ENCODE data around the gene KCNC1.

Gene KCNC1

DNA sequence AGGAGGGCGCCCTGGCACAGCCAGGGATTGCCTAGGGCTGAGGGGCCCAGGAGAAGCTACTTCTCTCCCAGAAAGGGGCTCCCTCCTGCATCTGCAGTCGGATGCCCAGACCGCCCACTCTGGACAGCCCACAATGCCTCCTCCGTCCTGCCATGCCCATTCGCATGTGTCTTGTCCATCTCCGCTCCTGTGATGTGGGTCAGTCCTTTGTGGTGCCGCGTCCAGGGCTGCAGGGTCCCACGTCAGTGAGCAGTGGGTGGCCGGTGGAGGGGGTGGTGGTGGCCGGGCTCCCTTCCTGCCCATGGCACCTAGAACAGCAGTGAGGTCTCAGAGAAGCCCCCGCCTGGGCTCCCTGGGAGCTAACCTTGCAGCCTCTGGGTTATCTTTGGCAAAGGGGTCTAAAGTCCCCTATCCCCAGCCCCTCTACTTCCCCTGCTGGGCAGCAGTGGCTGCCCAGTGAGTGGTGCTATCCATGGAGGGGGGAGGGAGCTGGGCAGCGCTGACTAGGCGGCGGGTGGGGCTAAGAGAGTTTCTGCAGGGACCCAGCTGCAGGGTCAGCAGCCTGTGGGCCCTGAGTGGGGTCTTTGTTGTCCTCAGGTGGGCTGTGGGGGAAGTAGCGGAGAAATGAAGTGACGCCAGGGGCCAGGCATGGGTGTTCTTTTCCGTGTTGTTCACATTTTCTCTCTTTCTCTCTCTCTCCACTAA lies 41.1 kb downstream of the KCNC1 start:
- no peak for DNase-seq

DNA sequence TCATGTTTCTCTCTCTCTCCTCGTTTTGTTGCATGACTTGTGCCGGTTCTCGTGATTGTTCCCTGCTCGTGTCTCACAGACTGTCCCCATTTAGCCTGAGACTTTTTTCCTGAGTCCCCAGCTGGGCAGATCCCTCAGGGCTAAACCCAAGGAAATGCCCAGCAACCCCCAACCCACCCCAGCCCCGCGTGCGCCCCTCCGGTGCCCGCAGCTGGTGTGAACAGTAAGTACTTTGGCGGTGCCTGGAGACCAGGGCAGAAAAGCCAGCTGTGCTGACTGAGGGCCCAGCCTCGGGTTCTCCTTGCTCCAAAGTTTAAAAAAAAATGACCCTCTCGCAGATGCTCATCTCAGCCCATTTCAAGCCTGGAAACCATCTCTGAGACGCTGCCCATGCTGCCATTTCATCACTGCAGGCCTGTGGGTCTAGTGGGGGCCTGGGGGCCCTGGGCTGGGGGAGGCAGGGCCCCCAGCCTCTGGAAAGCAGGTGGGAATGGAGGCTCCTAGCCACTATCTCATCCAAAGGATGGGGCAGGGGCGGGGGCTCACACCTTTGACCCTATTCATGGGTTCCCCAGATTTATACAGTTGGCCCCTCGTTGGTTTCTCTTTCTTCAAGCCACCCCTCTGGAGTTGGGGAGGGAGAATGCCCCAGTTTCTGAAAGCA lies 41.8 kb downstream of the KCNC1 start:
- DNase-seq: no peak

DNA sequence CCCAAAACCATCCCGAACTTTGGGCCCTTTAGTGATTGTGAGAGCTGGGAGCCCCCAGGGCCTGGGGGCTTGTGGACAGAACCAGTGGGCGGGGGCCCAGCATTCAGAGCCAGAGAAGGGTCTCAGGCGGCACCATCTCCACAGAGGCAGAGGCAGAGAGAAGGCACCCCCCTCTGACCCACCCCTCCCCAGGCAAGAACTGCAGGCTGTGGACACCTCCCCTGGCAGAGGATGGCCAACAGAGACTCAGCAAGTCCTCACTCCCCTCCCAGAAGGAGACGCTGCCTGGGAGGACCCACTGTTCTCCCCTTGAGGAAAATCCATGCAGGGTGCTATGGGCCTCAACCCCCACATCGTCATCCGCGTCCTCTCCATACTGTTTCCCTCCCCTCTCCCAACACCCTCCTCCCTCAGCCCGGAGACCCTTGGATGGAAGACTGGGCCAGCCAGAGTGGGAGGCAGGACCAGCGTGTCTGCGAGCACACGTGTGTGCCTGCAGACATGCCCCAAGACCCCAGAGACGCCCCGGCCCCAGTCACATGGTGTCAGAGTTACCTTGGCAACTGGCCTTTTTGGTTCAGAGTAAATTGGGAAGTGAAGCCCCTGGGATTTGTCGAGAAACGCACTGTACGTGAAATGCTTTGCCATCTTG lies 42.6 kb downstream of the KCNC1 start:
- no peak for DNase-seq

DNA sequence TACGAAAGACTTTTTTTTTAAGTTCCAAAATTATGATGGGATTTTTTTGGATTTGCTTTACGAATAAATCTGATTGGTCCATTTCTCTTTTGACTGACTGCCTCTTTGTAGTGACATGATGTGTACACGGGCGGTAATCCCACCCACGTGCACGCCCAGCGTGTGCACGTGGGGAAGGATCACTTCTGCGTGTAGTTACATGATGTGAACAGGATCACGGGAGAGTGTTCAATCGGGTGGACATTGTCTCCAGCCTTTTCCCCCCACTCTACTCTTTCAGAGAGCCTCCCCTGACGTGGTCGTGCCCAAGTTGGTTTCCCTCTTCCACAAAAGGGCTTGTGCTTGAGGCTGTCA lies 43.1 kb downstream of the KCNC1 start:
- no peak for DNase-seq

DNA sequence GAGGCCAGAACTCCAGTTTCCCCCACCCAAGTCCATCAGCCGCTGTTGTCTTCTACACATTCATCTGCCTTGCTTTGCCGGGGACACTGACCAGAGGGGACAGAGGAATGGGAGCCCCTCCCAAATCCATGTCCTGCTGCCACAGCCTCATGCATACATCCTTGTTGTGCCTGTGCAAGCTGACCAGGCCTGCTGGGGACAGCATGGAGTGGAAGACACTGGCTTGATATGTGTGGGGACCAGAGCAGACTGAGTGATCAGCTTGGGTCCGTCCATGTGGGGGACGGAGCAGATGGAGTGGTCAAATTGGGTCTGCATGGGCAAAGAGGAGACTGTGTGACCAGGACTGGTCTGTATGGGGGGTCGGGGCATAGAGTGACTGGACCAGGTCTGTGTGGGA lies 43.8 kb downstream of the KCNC1 start:
- DNase-seq: no peak

DNA sequence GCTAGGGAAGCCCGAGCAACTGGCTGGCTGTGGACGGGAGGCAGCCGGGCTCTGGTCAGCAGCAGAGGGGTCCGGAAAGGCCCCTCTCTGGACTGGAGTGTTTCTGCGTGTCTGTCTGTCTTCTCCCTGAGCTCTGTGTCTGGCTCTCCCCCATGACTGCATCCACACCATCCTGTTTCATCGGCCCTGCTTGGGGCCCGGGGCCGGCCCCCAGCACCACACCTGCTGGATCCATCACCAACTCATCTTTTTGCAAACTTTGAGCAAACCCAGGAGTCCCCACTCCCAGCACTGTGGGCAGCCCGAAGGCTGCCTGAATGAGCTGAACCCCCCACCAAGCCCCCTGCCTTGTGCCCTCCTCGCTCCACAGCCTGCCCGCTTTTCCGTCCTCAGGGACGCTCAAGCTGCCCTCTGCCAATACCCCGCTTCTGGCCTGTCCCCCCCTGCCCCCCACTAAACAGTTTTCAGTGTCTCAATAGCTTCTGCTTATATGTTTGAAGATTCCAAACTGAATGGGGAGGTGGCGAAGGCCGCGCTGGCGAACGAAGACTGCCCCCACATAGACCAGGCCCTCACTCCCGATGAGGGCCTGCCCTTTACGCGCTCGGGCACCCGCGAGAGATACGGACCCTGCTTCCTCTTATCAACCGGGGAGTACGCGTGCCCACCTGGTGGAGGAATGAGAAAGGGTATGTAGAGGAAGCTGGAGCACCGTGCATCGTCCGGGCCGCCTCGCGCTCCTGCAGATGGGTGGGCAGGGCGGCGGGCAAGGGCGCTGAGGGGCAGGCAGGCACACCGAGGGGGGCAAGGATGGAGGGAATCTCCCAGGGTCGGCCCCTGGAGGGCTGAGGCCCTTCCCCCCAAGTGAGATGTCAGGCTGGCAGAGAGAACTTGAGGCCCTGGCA lies 44.6 kb downstream of the KCNC1 start:
- no peak for DNase-seq

DNA sequence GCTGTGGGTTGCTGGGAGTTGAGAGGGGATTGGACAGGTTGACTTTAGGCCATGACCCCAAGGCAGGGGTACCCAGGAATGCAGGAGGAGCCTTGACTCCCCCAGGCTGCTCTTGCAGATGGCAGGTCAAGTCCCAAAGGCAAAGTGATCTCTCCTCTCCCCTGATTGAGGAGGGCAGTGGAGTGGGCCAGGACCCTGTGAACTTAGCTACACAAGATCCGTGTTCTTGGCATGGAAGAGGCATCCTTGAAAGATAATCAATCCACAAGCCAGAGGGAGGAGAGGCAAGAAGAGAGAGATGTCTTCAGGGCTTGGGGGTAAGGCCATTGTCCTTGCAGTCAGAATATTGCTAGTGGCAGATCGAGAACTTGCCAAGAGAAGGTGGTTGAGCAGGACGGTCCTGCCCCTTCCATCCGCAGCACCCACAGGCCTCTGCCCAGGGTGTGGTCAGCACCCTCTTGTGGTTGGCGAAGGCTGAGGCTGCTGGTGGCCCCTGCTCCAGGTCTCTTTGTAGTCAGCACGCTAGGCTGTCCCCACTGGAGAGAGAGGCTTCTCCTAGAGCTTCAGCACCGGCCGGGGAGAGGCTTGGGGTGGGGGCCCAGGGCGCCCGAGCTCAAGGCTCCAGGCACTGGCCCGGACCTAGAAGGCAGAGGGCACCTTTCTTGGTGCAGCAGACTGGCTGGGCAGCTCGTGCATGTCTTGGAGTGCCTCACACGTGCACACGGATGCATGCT lies 45.4 kb downstream of the KCNC1 start:
- no peak for DNase-seq

DNA sequence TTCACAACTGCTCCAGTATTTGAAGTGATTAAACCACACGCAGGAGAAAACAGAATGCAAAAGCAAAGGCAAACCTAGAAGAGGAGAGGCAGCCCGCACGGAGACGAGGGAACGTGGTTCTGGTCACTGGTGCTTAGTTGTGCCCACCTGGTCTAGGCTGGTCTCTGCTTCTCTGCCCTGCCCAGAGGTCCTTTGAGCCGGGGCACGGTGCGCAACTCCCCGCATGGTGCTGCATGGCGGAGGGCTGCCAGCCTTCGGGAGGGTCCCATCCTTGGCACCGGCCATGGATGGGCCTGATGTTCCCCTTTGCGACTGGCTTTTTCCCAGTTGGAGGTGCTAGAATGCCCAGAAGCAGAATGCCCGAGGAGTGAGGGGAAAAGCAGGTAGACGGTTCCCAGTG lies 46.1 kb downstream of the KCNC1 start:
- DNase-seq: no peak

DNA sequence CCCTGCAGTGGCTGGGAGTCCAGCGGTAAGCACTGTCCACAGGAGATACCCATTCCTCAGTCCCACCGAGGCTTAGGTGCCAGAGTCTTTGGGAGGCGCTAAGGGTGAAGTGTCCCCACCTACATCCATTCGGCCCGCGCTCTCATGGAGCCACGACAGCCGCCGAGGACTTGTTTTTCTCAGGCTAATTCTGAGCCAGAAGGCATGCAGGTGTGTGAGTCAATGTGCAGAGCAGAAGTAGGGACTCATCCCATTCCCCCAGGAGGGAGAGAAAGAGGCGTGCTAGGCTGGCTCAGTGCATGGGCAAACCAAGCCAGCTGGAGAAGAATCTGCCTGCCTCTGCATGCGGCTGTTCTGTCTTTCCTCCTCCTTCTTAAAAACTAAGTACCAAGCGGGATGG lies 46.6 kb downstream of the KCNC1 start:
- DNase-seq: no peak

DNA sequence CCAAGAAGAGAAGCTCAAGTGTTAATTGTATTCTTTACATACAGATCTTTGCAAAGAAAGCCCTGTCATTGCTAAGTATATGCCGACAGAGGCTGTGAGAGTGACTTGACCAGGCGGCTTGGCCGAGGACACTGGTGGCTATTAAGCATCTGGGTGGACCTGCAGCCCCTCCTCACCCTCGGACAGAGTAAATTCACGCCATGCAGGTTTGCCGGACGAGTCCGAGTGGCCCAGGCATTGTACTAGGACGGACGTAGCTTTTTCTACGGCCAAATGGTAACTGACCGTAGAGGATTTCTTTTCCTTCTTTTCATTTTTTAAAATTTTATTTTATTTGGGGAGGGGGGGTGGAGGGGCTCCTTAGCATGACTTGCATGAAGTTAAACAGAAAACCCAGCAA lies 47.0 kb downstream of the KCNC1 start:
- no peak for DNase-seq

DNA sequence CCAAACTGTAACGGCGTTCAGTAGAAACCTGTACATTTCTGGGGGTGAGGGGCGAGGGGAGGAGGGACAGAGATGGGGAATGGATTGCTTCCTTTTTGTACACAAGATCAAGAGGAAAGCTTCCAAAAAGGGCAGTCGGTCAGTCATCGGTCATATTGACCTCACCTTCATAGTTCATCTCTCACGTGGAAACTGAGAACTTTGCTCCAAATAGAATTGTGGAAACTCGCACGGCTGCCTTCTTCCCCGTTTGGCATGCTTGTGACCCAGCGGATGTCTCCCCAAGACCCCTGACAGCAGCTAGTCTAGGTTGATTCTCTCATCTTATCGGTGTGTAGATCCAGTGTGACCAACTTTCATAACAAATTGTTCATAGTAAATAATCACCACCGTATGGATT lies 47.6 kb downstream of the KCNC1 start:
- DNase-seq: no peak

DNA sequence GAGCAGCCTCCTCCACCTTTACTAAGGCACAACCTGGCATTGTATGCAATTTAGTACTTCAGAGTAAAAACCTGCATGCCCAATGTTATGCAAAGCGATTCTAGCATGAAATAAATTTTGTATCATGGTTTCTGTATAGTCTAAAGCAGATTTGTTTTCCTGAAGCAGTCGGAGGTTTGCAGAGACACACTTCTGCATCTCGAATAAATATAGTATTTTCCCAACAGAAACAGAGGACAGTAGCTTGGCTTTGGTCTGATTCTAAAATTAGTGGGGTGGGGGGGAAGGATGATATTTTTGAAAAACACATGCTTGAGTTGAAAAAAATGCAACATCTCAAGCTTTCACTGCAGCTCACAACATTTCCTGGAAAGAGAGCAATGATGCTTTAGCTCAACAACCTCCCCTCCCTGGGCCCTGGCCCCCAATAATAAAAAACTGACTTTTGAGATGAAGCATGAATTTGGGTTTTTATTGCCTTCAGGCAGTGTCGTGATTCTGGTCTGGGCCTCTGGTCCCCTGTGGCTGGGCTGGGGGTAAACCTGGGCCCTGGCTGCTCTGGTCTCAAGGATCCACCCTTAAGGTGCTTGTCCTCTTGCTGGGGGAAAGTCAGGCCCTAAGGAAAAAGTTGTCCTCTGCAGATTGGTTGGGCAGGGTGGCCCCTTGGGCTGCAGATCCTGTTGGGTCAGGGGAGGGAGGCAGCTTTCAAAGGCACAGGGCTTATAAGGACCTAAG lies 48.2 kb downstream of the KCNC1 start:
- DNase-seq: no peak

DNA sequence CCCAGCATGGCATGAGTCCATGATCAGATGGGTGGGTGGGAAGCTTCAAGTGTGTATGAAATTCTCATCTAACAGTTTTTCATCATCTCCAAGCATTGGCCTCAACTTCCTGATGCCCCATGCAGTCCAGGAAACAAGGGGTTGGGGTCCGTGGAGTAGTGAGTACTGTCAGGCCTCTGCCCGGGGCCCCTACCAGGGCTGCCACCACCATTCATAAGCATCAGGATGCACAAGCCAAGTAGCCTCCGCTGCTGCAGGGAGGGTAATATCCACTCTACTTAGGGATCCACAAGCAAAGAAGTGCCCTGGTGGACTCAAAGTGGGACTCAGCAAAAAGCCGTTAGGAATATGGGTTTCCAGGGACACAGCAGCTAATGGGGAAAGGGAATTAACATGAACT lies 49.3 kb downstream of the KCNC1 start:
- no peak for DNase-seq

DNA sequence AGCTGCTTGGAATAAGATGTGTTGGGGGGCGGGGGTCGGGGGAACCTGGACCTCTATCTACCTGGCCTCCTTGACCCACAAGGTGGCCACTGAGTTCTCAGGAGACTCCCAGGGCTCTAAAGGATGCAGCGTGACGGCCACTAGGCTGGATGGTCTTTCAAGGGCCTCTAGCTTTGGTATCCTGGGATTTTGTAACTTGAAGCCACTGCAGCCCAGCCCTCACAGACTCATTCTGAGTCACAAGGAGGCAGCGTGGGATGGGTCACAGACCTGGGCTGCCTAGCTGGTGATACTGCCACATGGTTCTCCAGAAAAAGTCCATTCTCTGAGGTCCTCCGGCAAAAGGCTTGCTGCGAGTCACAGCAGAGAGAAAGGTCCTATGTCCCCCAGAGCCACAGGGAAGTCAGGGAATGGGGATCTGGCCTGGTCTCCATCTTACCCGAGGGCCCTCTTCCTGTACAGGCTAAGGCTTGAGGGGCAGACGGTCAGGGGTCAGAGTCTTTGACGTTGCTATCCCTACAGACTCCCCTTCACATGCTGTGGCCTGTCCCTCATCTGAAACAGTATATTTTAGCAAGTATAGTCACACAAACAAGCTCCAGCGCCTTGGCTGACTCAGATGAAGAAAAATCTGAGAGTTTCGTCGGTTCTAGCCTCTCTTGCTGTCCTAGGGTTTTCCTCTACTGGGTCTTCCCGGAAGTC lies 52.4 kb downstream of the KCNC1 start:
- no peak for DNase-seq

DNA sequence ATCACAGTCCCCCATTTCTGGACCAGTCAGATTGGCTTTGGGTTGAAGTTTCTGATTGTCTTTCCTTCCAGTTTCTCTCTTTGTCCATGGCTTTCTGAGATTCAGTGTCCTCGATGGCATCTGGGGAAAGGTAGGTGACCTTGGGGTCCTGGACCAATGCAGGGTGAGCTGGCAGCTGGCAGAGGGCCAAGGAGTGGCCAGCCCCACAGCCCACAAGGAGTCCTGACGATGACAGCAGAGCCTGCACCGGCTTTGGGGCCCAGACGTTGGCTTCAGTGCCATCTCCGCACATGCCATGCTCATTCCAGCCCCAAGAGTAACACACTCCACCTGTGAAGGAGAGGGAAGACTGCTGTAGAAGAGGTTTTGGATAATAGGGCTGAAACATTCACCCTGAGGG lies 53.5 kb downstream of the KCNC1 start:
- no peak for DNase-seq

DNA sequence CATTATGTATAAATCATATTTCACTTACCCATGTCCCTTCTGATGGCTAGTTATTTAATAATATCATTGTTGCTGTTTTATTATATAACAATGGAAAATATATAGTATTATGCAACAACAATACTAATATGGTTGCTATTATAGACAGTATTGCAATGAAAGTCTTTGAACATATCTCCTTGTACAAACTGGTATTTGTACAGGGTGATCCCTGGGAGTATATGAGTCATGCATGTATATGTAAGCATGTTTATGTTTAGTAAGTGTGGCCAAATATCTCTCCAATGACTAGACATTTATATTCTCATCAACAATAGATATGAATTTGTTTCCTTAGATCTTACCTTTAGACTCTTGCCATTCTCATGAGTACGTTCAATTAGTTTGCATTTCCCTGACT lies 55.9 kb downstream of the KCNC1 start:
- DNase-seq: no peak

DNA sequence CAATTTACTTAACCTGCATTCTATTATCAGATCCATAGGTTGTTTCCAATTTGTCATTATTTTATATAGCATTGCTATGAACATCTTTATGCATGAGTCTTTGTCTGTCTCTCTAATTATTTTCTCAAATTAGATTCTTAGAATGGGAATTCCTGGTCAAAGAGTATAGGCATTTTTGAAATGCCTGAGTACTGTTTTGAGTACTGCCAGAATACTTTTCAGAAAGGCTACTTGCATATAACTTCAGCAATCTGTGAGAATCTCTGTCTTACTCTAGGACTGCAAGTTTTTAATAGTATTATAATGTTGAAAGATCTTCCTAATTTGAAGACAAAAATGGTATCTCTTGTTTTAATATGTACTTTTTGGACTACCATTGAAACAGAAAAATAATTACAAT lies 56.6 kb downstream of the KCNC1 start:
- DNase-seq: no peak

DNA sequence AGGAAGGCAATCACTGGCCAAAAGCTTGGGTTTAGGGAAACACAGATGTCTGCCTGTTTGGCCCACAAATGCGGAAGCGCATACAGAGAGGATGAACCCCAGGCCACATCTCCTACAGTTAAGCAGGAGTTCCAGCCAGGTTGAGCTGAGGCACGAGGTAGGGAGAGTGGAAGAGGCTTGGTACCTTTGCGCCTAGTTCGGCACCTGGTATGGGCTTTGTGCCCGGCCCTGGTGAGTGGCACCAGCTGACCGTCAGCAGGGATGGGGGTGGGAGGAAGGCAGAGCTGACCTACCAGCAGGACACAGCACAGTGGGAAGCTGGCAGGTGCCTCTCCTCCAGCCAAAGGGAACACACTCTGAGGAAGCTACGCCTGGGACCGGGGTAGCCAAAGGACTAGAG lies 57.6 kb downstream of the KCNC1 start:
- DNase-seq: no peak

DNA sequence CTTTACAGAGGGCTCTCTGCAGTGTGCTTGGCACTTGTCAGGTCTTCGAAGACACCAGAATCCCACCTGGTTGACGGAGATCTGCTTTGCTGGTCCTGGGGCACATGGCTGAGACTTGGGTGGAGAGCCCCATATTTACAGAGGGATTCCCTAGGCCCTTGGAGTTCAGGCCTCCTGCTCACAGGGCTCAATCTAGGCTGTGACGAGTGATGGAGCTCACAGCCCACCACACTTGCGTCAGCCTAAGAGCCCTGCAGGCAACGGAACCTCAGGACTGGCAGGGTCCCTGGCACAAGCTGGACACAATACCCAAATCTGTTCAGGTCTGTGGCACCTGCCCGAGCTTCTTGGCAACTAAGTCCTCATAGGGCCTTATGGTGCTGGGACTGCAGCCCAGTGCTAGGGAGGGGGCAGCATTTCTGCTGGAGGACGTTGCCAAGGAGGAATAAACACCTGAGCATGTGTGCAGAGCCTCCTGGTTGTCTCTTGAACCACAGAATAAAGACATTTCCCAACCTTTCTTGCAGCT lies 59.1 kb downstream of the KCNC1 start:
- no peak for DNase-seq

DNA sequence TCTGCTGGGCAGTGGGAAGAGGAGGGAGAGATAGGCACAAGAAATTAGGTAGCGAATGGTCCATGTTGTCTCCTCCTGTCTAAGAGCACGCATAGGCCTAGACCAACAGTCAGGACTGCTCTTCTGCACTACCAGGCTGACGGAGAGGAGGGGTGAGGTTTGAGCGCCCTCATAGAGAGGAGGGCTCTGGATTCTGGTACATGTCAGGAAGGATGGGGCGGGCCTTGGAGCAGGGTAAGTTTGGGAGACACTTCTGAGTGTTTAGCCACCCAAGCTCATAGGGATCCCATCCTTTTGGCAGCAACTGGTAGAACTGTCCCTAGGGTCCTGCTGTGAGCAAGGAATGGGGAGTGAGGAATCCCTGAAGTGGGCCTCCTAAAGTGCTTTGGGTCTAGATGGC lies 60.4 kb downstream of the KCNC1 start:
- DNase-seq: no peak

DNA sequence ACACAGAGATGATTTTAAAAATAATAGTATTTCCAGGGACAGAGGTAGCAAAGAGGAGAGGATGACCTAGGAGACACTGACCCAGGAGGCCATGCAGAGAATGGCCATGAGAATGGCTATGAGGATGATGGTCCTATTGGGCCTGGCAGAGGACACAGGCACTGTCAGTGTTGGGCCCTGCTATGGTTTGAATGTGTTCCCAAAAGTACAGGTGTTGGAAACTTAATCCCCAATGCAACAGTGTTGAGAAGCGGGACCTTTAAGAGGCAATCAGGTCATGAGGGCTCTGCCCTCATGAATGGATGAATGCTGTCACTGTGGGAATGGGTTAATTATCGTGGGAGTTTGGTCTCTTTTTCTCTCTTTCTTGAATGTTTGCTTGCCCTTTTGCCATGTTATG lies 61.6 kb downstream of the KCNC1 start:
- DNase-seq: no peak

All from DMS79 (cell line).